ENCODE measurements around the gene DDX47. TPM values are rescaled to one million over a fixed set of nuclear protein-coding genes. Genes with fewer than 3 reads are reported as not detected.

Gene DDX47
- total RNA-seq, 1 donor from 2014 or later = 45.1 TPM

- Mint-ChIP-seq H3K4me3 (ENCODE audit: unreplicated experiment) (no peak overlapping the region), H3K27me3 (ENCODE audit: unreplicated experiment) (peaks cover 1% of the 10 kb centered on the region), H3K27ac (ENCODE audit: unreplicated experiment) (no peak overlapping the region), H3K4me1 (ENCODE audit: unreplicated experiment) (no peaks in the 10 kb centered on the region), H3K9me3 (ENCODE audit: unreplicated experiment) (no peaks in the 10 kb centered on the region), H3K36me3 (ENCODE audit: low read depth, unreplicated experiment) (peaks cover 4% of the 10 kb centered on the region)
- no peak for TF ChIP-seq CTCF (IDR thresholded peaks at IDR 0.05; ENCODE audit: unreplicated experiment)
- DNase-seq (ENCODE audit: low spot score) = no peak
Observed at GRCh38 chr12:12853435-12853834, 40.3 kb downstream of the DDX47 start.

DNA sequence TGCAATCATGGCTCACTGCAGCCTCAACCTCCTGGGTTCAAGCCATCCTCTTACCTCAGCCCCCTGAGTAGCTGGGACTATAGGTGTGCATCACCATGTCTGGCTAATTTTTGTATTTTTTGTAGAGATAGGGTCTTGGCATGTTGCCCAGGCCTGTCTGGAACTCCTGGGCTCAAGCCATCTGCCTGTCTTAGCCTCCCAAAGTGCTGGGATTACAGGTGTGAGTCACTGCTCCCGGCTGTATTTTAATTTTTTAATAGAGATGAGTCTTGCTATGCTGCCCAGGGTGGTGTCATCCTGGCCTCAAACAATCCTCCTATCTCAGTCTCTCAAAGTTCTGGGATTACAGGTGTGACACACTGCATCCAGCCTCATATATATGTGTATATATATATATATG, 46.5 kb downstream of the DDX47 start:
- Mint-ChIP-seq H3K27ac (ENCODE audit: unreplicated experiment) (no peak overlapping the region), H3K4me3 (ENCODE audit: unreplicated experiment) (no peak overlapping the region), H3K27me3 (ENCODE audit: unreplicated experiment) (peaks cover 1% of the 10 kb centered on the region), H3K9me3 (ENCODE audit: unreplicated experiment) (no peaks in the 10 kb centered on the region), H3K36me3 (ENCODE audit: low read depth, unreplicated experiment) (peaks cover 3% of the 10 kb centered on the region), H3K4me1 (ENCODE audit: unreplicated experiment) (peaks cover 7% of the 10 kb centered on the region)
- TF ChIP-seq CTCF (IDR thresholded peaks at IDR 0.05; ENCODE audit: unreplicated experiment) = no peak
- no peak for DNase-seq (ENCODE audit: low spot score)

GRCh38 chr12:12864243-12864642, 51.1 kb downstream of the DDX47 start:
- no peak for TF ChIP-seq CTCF (IDR thresholded peaks at IDR 0.05; ENCODE audit: unreplicated experiment)
- H3K27me3 Mint-ChIP-seq (ENCODE audit: unreplicated experiment) = no peaks in the 10 kb centered on the region
- no peaks in the 10 kb centered on the region for H3K9me3 Mint-ChIP-seq (ENCODE audit: unreplicated experiment)
- H3K4me1 Mint-ChIP-seq (ENCODE audit: unreplicated experiment) = peaks cover 15% of the 10 kb centered on the region
- H3K27ac Mint-ChIP-seq (ENCODE audit: unreplicated experiment) = no peak overlapping the region
- no peak for DNase-seq (ENCODE audit: low spot score)
- no peak overlapping the region for H3K4me3 Mint-ChIP-seq (ENCODE audit: unreplicated experiment)
- H3K36me3 Mint-ChIP-seq (ENCODE audit: low read depth, unreplicated experiment) = peaks cover 3% of the 10 kb centered on the region

DNA sequence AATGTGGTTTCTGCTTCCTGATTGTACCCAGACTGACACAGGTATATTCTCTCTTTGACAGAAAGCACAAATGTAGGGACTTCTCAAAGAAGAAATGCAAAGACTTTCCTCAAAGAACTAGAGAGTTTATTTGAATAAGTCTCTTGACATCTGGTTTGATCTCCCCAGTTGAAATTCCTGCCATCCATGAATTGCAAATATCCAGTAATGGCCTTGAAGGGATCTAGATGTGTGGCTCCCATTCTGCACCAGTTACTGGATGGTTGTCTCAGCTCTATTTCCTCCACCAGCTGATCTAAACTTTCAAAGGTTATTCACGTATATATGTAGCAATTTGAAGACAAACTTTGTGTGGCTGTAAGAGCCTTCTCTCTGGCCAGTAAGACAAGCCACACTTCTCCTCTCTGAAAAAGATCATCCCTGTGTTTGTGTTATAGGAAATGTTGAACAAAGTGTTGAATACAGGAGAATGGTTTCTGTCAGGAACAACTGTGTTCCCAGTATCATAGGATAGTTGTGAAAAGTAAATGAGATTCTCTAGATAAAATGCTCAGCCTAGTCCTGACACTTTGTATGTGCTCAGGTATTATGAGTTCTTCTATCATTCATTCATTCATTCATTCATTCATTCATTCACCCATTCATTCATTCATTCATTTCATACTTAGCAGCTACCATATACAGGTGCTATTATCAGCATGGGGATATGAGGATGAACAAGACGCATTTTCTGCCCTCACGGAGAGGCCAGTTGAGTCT, 55.5 kb downstream of the DDX47 start:
- H3K27me3 Mint-ChIP-seq (ENCODE audit: unreplicated experiment) = no peaks in the 10 kb centered on the region
- no peak for DNase-seq (ENCODE audit: low spot score)
- H3K4me1 Mint-ChIP-seq (ENCODE audit: unreplicated experiment) = peaks cover 27% of the 10 kb centered on the region
- no peaks in the 10 kb centered on the region for H3K9me3 Mint-ChIP-seq (ENCODE audit: unreplicated experiment)
- no peak for TF ChIP-seq CTCF (IDR thresholded peaks at IDR 0.05; ENCODE audit: unreplicated experiment)
- no peak overlapping the region for H3K27ac Mint-ChIP-seq (ENCODE audit: unreplicated experiment)
- no peak overlapping the region for H3K4me3 Mint-ChIP-seq (ENCODE audit: unreplicated experiment)
- H3K36me3 Mint-ChIP-seq (ENCODE audit: low read depth, unreplicated experiment) = no peaks in the 10 kb centered on the region

- Mint-ChIP-seq H3K4me1 (ENCODE audit: unreplicated experiment) (peaks cover 21% of the 10 kb centered on the region), H3K36me3 (ENCODE audit: low read depth, unreplicated experiment) (no peaks in the 10 kb centered on the region), H3K27me3 (ENCODE audit: unreplicated experiment) (no peaks in the 10 kb centered on the region), H3K9me3 (ENCODE audit: unreplicated experiment) (no peaks in the 10 kb centered on the region), H3K4me3 (ENCODE audit: unreplicated experiment) (no peak overlapping the region), H3K27ac (ENCODE audit: unreplicated experiment) (no peak overlapping the region)
- no peak for DNase-seq (ENCODE audit: low spot score)
- TF ChIP-seq CTCF (IDR thresholded peaks at IDR 0.05; ENCODE audit: unreplicated experiment) = no peak
Observed at GRCh38 chr12:12870465-12870864, 57.3 kb downstream of the DDX47 start.

Data from endothelial cell (in vitro differentiated cells).